AG09319 (cell line): ENCODE data around the gene ABHD2.
"Not testable (repeated sequence)": the region's sequence is repeated elsewhere in the genome, so short reads cannot be mapped to it uniquely, and the experiment has no call there.

ENCODE experiments used
- DNase-seq: peaks from one replicate; pipeline ENCODE4 v3.0.0-alpha.2; 2010; ENCODE audit warnings: low read depth; ENCODE audit errors: extremely low read depth
- CTCF ChIP-seq: IDR thresholded peaks from 2 replicates; pipeline ENCODE4 v1.5.1; 2011; ENCODE audit warnings: low read depth, mild to moderate bottlenecking, inconsistent platforms, low read length, moderate library complexity

ABHD2 gene

DNA sequence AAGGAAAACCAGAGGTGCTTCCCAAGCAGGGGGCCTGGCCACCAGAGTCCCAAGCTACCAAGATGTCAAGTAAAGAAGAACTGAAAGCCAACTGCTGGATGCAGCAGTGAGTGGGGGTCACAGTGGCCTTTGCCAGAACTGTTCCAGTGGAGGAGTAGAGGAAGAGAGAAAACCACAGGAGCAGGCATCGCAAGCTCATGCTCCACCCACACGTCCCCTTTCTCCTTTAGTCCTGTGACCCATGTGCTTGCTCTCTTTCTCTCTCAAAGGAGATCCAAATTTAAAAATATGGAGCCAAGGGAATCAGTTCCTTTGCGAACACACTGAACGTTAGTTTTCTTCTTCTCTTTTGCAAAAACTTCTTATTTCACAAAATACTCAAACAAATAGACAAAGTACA, 12.4 kb upstream of the ABHD2 start:
- no peak for DNase-seq
- TF ChIP-seq CTCF, result no peak

GRCh38 chr15:89077750-89078149, 10.5 kb upstream of the ABHD2 start:
- TF ChIP-seq CTCF, result no peak
- no peak for DNase-seq

DNA sequence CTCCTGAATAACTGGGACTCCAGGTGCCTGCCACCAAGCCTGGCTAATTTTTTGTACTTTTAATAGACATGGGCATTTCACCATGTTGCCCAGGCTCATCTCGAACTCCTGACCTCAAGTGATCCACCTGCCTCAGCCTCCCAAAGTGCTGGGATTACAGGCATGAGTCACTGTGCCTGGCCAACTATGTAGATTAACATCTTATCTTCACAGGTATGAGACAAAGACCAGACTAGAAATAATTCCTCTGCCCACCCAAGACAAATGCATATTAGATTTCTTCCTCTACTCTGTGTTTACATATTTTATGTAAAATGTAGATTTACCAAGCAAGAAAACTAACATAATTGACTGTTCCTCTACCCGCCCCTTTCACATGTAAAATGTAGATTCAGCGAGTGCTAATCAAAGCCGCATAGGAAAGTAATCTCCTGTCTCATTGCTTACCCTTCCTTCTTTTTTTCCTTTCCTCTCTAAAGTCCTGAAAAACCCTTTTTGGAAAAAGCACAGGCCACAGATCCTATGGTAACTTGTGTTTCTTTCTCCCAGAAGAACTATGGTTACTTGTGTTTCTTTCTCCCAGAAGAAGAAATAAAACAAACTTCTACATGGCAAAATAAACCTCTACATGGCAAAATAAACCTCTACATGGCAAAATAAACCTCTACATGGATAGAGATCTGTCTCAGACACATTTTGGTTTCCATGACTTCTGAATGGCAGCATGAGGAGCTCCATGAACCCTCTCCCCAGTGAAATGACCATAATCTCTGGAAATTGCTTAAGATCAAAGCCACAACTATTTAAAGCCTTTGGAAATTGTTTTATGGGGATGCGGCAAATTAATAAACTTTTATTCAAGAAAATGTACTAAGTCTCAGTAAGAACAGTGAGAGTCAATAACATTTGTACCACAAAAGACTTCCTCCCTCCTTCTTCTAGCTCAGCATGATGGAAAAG, 9.1 kb upstream of the ABHD2 start:
- TF ChIP-seq CTCF, result no peak
- DNase-seq, result no peak

DNA sequence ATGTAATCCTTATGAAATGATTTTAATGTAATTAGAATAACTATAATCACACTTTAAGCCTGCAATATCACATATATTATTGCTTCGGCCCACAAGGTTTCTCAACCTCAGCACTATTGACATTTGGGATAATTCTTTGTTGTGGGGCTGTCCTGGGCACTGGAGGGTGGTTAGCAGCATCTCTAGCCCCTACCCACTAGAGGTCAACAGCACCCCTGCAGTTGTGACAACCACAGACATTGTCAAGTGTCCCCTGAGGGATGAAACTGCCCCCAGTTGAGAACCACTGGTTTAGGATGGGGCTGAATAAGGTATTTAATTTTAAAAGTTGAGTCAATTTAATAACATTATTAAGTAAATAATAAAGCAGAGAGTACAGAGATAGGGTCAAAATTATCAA, 6.4 kb upstream of the ABHD2 start:
- no peak for TF ChIP-seq CTCF
- DNase-seq, result no peak

DNA sequence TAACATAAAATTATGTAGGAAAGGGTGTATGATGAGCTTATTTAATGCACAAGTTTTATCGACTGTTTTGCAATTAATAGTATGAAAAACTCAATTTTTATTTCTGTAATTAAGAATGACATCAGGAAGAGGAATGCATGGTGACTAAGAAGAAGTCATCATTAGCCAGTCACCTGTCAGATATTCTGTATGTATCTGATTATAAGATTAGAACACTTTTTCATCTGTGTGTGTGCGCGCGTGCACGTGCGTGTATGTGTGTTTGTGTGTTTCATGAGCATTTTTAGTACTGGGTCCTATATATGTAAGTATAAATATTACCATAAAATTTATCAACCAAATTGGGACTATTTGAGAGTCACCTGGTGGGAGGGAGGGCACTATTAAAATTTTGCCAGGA, 5.0 kb upstream of the ABHD2 start:
- no peak for TF ChIP-seq CTCF
- DNase-seq, result no peak

DNA sequence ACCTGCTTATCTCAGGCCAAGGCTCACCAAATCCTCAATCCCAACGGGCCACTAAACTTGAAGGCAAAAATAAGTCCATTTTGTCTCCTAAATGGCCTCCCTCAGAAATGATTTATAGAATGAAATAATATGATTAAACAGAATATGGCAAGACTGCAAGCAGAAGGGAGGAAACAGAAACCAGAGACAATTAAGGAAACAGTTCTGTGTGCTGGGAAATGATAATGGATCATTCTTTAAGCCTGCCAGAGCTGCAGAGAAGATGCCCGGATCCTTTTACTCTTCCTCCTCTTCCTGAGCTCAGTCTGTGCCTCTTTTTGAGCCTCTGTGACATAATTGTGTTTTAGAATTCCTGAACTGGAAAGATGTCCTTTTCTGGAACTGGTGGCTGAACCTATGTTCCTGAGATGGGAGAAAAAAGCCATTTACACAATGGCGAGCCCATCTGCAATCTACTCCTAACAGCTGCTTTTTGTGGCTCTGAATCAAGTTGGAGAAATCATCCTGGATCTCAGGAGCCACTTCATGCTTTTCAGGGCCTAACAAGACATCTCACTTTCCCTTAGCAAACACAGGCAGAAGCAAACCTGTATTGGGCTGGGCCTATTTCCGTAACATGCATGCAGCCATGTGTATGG, 2.8 kb upstream of the ABHD2 start:
- no peak for TF ChIP-seq CTCF
- no peak for DNase-seq

- not testable (repeated sequence) for DNase-seq
Measured at GRCh38 chr15:89085933-89086332, 2.3 kb upstream of the ABHD2 start.

DNA sequence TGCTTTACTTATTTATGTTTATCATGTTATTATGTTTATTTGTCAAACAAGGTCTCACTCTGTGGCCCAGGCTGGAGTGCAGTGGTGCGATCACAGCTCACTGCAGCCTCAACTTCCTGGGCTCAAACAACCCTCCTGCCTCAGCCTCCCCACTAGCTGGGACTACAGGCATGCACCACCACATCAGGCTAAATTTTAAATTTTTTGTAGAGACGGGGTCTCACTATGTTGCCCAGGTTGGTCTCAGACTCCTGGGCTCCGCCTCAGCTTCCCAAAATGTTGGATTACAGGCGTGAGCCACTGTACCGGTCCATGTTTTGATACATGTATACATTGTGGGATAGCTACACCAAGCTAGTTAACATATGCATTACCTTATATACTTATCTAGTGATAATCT, 1.9 kb upstream of the ABHD2 start:
- DNase-seq, result not testable (repeated sequence)
